ENCODE measurements around the gene PEX5L. TPM values are rescaled to one million over a fixed set of nuclear protein-coding genes. Genes with fewer than 3 reads are reported as not detected.
A peak's percentile ranks its signal among the peaks of the same experiment; 100 is the strongest.

Gene PEX5L
- total and polyA plus RNA-seq, 10 of the 15 experiments (the other 5 are each of a cell fraction or from before 2014, with no cell fraction given), result 0.11 to 17.0 (median 0.50) TPM

DNA sequence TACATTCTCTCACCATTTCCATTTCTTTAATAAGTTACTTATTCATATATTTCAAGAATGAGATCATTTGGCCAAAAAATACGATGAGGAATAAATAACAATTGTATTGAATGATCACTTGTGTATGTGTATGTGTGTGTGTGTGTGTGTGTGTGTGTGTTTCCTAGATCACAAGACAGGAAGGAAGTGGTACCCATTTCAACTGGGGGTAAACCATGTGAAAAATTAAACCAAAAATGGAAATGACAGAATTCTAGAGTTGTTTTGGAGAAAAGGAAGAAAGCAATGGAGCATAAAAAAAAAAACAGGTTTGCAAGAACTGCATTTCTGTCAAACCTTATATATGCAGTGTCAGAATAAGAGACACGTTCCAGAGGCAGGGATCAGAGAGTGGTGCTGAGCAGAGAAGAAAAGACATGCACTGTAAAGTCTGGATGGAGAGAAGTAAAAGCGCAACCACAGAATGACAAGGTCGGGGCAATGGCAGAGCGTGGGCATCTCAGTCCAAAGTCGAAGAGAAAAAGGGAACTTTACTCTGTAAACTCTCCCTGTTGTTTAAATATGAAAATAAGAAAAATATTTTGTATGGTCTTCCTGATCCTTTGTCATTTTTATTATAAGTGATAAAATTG, 75.5 kb downstream of the PEX5L start (continued):
- TF ChIP-seq TCF12 (IDR thresholded peaks at IDR 0.05; ENCODE audit: low read depth, low read length) (no peak), ASH2L (IDR thresholded peaks at IDR 0.05; ENCODE audit: borderline replicate concordance, low read depth) (no peak), NFXL1 (IDR thresholded peaks at IDR 0.05; ENCODE audit: borderline replicate concordance) (no peak), SREBF2 (IDR thresholded peaks at IDR 0.05; ENCODE audit: low read length) (no peak), NR2F1 (conservative IDR thresholded peaks at IDR 0.05) (no peak; the same call in 1 of the 2 replicates), MEF2B (IDR thresholded peaks at IDR 0.05; ENCODE audit: partially characterized antibody, poor library complexity, severe bottlenecking) (peak; percentile 29), SMARCA5 (IDR thresholded peaks at IDR 0.05) (no peak), FOXK2 (IDR thresholded peaks at IDR 0.05) (no peak), JUNB (IDR thresholded peaks at IDR 0.05) (peak; percentile 20), CREB1 (IDR thresholded peaks at IDR 0.05; ENCODE audit: low read depth) (no peak), MYB (IDR thresholded peaks at IDR 0.05; ENCODE audit: borderline replicate concordance, low read depth, low read length) (no peak), NFIC (IDR thresholded peaks at IDR 0.05; ENCODE audit: low read depth, low read length) (peak; percentile 68), RAD51 (IDR thresholded peaks at IDR 0.05) (no peak; the same call in none of the 2 replicates), CHD2 (IDR thresholded peaks at IDR 0.05; ENCODE audit: borderline replicate concordance, low read depth, low read length) (no peak), ETV6 (conservative IDR thresholded peaks at IDR 0.05 in 1 of 2, IDR thresholded peaks at IDR 0.05 in 1 of 2; ENCODE audit: borderline replicate concordance in 1 of 2, low read depth in 1 of 2) (peak in 1 of 2 experiments; percentile 91; a peak in 2 of 4 replicates), IRF4 (IDR thresholded peaks at IDR 0.05; ENCODE audit: low read depth, low read length) (no peak)
- TF ChIP-seq, protein P1, sequence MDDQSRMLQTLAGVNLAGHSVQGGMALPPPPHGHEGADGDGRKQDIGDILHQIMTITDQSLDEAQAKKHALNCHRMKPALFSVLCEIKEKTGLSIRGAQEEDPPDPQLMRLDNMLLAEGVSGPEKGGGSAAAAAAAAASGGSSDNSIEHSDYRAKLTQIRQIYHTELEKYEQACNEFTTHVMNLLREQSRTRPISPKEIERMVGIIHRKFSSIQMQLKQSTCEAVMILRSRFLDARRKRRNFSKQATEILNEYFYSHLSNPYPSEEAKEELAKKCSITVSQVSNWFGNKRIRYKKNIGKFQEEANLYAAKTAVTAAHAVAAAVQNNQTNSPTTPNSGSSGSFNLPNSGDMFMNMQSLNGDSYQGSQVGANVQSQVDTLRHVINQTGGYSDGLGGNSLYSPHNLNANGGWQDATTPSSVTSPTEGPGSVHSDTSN (IDR thresholded peaks at IDR 0.05; ENCODE audit: insufficient replicate concordance, low read depth, low read length), result no peak
- TF ChIP-seq, protein P2, sequence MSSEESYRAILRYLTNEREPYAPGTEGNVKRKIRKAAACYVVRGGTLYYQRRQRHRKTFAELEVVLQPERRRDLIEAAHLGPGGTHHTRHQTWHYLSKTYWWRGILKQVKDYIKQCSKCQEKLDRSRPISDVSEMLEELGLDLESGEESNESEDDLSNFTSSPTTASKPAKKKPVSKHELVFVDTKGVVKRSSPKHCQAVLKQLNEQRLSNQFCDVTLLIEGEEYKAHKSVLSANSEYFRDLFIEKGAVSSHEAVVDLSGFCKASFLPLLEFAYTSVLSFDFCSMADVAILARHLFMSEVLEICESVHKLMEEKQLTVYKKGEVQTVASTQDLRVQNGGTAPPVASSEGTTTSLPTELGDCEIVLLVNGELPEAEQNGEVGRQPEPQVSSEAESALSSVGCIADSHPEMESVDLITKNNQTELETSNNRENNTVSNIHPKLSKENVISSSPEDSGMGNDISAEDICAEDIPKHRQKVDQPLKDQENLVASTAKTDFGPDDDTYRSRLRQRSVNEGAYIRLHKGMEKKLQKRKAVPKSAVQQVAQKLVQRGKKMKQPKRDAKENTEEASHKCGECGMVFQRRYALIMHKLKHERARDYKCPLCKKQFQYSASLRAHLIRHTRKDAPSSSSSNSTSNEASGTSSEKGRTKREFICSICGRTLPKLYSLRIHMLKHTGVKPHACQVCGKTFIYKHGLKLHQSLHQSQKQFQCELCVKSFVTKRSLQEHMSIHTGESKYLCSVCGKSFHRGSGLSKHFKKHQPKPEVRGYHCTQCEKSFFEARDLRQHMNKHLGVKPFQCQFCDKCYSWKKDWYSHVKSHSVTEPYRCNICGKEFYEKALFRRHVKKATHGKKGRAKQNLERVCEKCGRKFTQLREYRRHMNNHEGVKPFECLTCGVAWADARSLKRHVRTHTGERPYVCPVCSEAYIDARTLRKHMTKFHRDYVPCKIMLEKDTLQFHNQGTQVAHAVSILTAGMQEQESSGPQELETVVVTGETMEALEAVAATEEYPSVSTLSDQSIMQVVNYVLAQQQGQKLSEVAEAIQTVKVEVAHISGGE (CRISPR knock-in tag; IDR thresholded peaks at IDR 0.05), result no peak
- TF ChIP-seq, protein P3, sequence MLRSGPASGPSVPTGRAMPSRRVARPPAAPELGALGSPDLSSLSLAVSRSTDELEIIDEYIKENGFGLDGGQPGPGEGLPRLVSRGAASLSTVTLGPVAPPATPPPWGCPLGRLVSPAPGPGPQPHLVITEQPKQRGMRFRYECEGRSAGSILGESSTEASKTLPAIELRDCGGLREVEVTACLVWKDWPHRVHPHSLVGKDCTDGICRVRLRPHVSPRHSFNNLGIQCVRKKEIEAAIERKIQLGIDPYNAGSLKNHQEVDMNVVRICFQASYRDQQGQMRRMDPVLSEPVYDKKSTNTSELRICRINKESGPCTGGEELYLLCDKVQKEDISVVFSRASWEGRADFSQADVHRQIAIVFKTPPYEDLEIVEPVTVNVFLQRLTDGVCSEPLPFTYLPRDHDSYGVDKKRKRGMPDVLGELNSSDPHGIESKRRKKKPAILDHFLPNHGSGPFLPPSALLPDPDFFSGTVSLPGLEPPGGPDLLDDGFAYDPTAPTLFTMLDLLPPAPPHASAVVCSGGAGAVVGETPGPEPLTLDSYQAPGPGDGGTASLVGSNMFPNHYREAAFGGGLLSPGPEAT (IDR thresholded peaks at IDR 0.05; ENCODE audit: low read depth), result peak; percentile 76
- TF ChIP-seq, protein P4, sequence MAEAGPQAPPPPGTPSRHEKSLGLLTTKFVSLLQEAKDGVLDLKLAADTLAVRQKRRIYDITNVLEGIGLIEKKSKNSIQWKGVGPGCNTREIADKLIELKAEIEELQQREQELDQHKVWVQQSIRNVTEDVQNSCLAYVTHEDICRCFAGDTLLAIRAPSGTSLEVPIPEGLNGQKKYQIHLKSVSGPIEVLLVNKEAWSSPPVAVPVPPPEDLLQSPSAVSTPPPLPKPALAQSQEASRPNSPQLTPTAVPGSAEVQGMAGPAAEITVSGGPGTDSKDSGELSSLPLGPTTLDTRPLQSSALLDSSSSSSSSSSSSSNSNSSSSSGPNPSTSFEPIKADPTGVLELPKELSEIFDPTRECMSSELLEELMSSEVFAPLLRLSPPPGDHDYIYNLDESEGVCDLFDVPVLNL (IDR thresholded peaks at IDR 0.05; ENCODE audit: low read depth, low read length), result no peak
- TF ChIP-seq, protein P5, sequence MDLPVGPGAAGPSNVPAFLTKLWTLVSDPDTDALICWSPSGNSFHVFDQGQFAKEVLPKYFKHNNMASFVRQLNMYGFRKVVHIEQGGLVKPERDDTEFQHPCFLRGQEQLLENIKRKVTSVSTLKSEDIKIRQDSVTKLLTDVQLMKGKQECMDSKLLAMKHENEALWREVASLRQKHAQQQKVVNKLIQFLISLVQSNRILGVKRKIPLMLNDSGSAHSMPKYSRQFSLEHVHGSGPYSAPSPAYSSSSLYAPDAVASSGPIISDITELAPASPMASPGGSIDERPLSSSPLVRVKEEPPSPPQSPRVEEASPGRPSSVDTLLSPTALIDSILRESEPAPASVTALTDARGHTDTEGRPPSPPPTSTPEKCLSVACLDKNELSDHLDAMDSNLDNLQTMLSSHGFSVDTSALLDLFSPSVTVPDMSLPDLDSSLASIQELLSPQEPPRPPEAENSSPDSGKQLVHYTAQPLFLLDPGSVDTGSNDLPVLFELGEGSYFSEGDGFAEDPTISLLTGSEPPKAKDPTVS (IDR thresholded peaks at IDR 0.05; ENCODE audit: low read depth, low read length), result no peak
- TF ChIP-seq, protein P6, sequence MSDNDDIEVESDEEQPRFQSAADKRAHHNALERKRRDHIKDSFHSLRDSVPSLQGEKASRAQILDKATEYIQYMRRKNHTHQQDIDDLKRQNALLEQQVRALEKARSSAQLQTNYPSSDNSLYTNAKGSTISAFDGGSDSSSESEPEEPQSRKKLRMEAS (IDR thresholded peaks at IDR 0.05; ENCODE audit: low read depth, low read length), result no peak
